Left renal pelvis (tissue), 4 donors: ENCODE measurements around the gene ANKFY1. TPM values are rescaled to one million over a fixed set of nuclear protein-coding genes. Genes with fewer than 3 reads are reported as not detected.
"Not testable (repeated sequence)": the region's sequence is repeated elsewhere in the genome, so short reads cannot be mapped to it uniquely, and the experiment has no call there.

ENCODE experiments used
- DNase-seq, 4 donors: peaks; one replicate each; pipeline ENCODE4 v3.0.0-alpha.2; 2013; ENCODE audit warnings: low read depth in 4 of 4, low spot score in 3 of 4
- polyA plus RNA-seq, 4 donors: library from polyadenylated mRNA; unstranded; fragments of 120-200 nt; gene quantifications; one replicate each; pipeline ENCODE4 v1.2.1, GENCODE V29; 2013; ENCODE audit not compliant: insufficient read length in 4 of 4

Gene ANKFY1
- polyA plus RNA-seq, 4 donors: 46.0 to 51.8 (median 47.9) TPM

GRCh38 chr17:4161192-4161966, 102.4 kb downstream of the ANKFY1 start:
- no peak for DNase-seq

GRCh38 chr17:4160294-4160859, 103.4 kb downstream of the ANKFY1 start:
- no peak for DNase-seq

DNA sequence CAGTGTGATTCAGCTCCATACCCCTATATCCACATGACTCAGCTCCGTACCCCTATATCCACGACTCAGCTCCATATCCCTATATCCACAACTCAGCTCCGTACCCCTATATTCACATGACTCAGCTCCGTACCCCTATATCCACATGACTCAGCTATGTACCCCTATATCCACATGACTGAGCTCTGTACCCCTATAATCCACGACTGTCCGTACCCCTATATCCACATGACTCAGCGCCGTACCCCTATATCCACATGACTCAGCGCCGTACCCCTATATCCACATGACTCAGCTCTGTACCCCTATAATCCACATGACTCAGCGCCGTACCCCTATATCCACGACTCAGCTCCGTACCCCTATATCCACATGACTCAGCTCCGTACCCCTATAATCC, 104.0 kb downstream of the ANKFY1 start:
- no peak for DNase-seq

DNA sequence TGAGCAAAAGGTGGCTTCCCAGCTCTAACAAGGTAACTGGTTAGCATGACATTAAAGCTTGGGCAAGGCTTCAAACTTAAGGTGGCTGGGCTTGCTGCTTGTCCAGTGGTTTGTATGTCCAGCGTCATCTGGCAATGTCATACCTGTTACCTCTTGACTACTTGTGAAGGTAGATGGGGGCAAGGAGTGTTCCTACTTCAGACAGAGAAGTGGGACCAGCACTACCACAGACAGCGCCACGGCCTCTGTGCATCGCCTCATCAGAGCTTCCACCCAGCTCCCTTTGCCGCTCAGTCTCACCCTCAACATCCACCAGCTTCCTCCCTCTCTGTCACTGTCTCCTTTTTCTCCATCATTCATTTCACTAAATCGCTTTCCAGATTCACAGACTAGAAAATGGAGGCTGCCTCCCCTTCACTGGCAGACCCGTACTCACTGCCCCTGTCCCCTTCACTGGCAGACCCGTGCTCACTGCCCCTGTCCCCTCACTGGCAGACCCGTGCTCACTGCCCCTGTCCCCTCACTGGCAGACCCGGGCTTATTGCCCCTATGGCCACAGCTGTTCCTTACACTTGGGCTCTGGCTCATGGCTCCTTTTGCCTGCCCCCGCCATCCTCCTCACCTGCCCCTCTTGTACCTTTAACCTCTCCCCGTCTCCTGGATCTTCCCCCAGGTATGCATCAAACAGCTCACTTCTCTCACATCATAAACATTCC, 106.0 kb downstream of the ANKFY1 start:
- DNase-seq: no peak

GRCh38 chr17:4156750-4157381, 106.9 kb downstream of the ANKFY1 start:
- no peak for DNase-seq

- DNase-seq: no peak
Measured at GRCh38 chr17:4155980-4156620, 107.7 kb downstream of the ANKFY1 start.

- DNase-seq: no peak
Measured at GRCh38 chr17:4154201-4154600, 109.6 kb downstream of the ANKFY1 start.

DNA sequence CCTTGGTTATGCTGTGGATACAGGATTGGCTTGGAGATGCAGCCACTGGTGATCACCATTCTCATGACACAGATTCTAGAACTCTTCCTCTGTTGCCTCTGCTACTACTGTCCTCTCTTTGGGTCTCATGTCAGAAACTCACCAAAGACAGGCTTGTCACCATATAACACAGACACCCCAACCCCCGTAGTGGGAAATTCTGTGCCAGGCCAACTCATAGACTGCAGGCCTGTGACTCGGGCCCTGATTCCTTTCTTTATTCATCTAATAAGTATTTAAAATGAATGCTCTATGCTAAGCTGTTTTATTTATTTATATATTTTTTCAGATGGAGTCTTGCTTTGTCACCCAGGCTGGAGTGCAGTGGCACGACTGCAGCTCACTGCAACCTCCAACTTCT, 111.3 kb downstream of the ANKFY1 start:
- DNase-seq: no peak

DNA sequence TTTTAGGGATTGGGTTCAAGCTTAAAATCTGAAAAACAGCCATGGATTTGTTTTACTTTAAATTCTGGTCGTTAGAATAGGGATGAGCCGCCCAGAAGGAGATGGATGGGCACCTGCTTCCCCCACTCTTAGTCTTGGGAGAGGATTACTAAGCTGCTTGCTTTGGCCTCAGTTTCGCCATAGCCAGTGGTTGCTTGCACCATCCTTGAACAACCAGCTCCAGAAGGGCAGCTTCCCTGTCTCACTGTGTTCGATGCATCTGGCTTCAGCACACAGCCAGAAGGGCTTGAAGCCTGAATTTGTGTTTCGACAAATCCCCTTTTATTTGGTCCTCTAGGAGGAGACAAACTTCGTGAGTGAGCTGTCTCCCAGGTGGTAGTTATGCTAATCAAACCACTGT, 113.7 kb downstream of the ANKFY1 start:
- DNase-seq: no peak

GRCh38 chr17:4148611-4149308, 115.0 kb downstream of the ANKFY1 start:
- DNase-seq: no peak

GRCh38 chr17:4147751-4148310, 115.9 kb downstream of the ANKFY1 start:
- no peak for DNase-seq

DNA sequence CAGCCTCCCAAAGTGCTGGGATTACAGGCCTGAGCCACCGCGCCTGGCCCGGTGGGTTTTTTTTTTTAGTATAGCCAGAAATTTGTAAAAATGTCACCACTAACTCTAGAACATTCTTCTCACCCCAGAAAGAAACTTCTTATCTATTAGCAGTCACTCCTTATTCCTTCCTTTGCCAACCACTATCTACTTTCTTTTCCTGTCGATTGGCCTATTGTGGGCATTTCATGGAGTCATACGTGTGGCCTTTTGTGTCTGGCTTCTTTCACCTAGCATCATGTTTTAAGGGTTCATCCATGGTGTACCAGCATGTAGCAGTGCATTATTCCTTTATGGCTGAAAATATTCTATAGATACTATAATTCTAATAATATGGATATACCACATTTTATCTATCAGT, 117.1 kb downstream of the ANKFY1 start:
- no peak for DNase-seq

DNA sequence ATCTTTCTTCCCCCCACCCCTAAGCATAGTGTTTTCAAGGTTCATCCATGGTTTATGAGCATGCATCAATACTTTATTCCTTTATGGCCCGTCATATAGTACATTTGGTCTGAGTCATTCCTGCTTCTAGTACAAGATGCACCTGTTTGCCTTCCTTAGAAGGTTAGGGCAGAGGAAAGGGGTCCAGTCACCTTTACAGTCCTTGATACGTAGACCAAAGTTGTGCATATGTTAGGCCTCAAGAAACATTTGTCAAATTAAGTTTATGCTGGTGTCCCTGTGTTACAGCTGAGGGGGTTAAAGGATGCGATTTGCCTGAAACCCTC, 119.4 kb downstream of the ANKFY1 start:
- DNase-seq: no peak

DNA sequence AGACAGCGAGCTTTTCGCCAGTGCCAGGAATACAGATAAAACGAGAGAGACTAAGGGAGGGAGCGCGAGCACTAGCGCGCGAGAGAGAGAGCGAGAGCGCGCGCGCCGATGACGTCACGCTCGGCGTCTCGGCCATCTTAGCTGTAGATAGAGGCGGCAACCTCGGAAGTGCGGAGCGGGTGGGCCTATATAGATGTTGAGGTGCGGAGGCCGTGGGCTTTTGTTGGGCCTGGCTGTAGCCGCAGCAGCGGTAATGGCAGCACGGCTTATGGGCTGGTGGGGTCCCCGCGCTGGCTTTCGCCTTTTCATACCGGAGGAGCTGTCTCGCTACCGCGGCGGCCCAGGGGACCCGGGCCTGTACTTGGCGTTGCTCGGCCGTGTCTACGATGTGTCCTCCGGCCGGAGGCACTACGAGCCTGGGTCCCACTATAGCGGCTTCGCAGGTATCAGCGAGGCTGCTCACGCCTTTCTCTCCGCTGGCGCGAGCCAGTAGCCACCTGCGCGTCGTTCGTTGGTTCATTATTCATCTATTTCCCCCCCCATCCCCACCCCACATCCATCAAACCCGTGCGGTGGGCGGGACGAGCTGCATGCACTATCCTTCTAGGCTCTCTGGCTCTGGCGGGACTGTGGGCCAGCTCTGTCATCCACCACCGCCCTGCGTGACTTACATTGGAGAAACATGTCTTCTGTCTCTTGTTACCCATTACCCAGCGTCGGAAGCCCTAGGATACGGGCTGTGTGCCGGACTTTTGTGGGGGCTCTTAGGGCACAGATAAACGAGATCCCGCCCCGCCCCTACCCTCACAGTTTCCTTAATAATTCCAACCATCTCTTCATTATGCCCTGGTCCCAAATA, 120.0 kb downstream of the ANKFY1 start:
- peak; percentile 87 to 90 (median 87) for DNase-seq

- no peak for DNase-seq
Measured at GRCh38 chr17:4142107-4142900, 121.5 kb downstream of the ANKFY1 start.

GRCh38 chr17:4140125-4140524, 123.7 kb downstream of the ANKFY1 start:
- no peak for DNase-seq

- DNase-seq: not testable (repeated sequence)
Measured at GRCh38 chr17:4138906-4139526, 124.8 kb downstream of the ANKFY1 start.

DNA sequence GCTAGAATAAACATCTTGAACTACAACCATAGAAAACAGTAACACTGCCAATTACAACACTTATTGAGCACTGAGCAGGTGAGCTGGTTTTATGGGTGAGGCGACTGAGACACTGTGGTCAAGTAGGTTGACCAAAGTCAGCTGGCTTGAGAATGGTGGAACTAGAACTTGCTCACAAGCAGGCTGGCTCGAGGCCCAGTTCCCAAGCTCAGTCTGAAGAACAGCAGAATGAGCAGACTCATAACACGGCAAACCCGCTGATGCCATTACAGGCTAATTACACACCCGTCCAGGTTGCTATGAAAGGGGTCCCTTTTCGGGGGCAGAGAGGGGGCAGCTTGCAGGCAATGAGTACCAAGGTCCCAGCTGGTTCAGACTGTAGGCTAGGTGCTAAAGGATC, 127.4 kb downstream of the ANKFY1 start:
- no peak for DNase-seq
